Fibroblast of skin of abdomen (primary cell): ENCODE data around the gene COPG1. TPM values are rescaled to one million over a fixed set of nuclear protein-coding genes. Genes with fewer than 3 reads are reported as not detected.
"Not testable (repeated sequence)": the region's sequence is repeated elsewhere in the genome, so short reads cannot be mapped to it uniquely, and the experiment has no call there.

Source experiments
- DNase-seq: peaks from one replicate; pipeline ENCODE4 v3.0.0-alpha.2; 2013
- polyA plus RNA-seq, 2 experiments: library from polyadenylated mRNA; unstranded; fragments of 120-200 nt; gene quantifications; one replicate each; pipeline ENCODE4 v1.2.1, GENCODE V29; 2013; ENCODE audit not compliant: insufficient read length in 2 of 2

COPG1 gene
- 255 TPM for polyA plus RNA-seq (2013, experiment 1 of 2; ENCODE audit: insufficient read length)
- 251 TPM for polyA plus RNA-seq (2013, experiment 2 of 2; ENCODE audit: insufficient read length)

- DNase-seq, result peak; percentile 88
These were observed at the start of gene COPG1 for GRCh38 chr3:129249284-129250065. Gene COPG1 (plus strand): TSS chr3:129249606. CDS start chr3:129249710, 104 bp downstream.

- no peak for DNase-seq
These were observed 44.9 kb upstream of the COPG1 start for GRCh38 chr3:129204473-129204872.

GRCh38 chr3:129205109-129205832, 44.1 kb upstream of the COPG1 start:
- DNase-seq, result no peak

GRCh38 chr3:129207479-129207878, 41.9 kb upstream of the COPG1 start:
- DNase-seq, result no peak

- DNase-seq, result no peak
These were observed 38.1 kb upstream of the COPG1 start for GRCh38 chr3:129211345-129211744.

- DNase-seq, result peak; percentile 56
These were observed 37.6 kb upstream of the COPG1 start for GRCh38 chr3:129211772-129212171.

- no peak for DNase-seq
These were observed 36.2 kb upstream of the COPG1 start for GRCh38 chr3:129213238-129213637.

GRCh38 chr3:129218742-129219141, 30.7 kb upstream of the COPG1 start:
- DNase-seq, result no peak

- not testable (repeated sequence) for DNase-seq
These were observed 25.0 kb upstream of the COPG1 start for GRCh38 chr3:129224387-129224786.

GRCh38 chr3:129224984-129225393, 24.4 kb upstream of the COPG1 start:
- peak; percentile 9 for DNase-seq

GRCh38 chr3:129226374-129226773, 23.0 kb upstream of the COPG1 start:
- peak; percentile 75 for DNase-seq

GRCh38 chr3:129228891-129229585, 20.4 kb upstream of the COPG1 start:
- peak; percentile 81 for DNase-seq

GRCh38 chr3:129230311-129231019, 18.9 kb upstream of the COPG1 start:
- DNase-seq, result peak; percentile 75

- DNase-seq, result no peak
These were observed 17.9 kb upstream of the COPG1 start for GRCh38 chr3:129231331-129232119.

GRCh38 chr3:129233538-129233937, 15.9 kb upstream of the COPG1 start:
- no peak for DNase-seq

GRCh38 chr3:129234441-129234840, 15.0 kb upstream of the COPG1 start:
- no peak for DNase-seq

GRCh38 chr3:129235344-129235917, 14.0 kb upstream of the COPG1 start:
- no peak for DNase-seq

GRCh38 chr3:129238945-129239705, 10.3 kb upstream of the COPG1 start:
- DNase-seq, result peak; percentile 10

GRCh38 chr3:129239991-129240390, 9.4 kb upstream of the COPG1 start:
- DNase-seq, result no peak

GRCh38 chr3:129240436-129240835, 9.0 kb upstream of the COPG1 start:
- peak; percentile 31 for DNase-seq
